Caco-2 (cell line): ENCODE results near the gene TMA7B. TPM values are rescaled to one million over a fixed set of nuclear protein-coding genes. Genes with fewer than 3 reads are reported as not detected.

Source experiments
- BruUV-seq: library from RNA; stranded (reverse); fragments of 400-500 nt; replicated peaks from 2 replicates; lab custom pipeline; 2021; lab: Mats Ljungman, UMichigan
- CTCF ChIA-PET: fragments of 300-600 bp; sonication (Branson Sonifier 250); formaldehyde crosslinking; loops from one replicate; lab custom pipeline; 2022; ENCODE audit warnings: antibody characterized with exemption; lab: Charles Lee
- POLR2A ChIA-PET: fragments of 300-600 bp; sonication (Branson Sonifier 250); formaldehyde crosslinking; loops from one replicate; lab custom pipeline; 2022; ENCODE audit warnings: antibody characterized with exemption; lab: Charles Lee
- DNase-seq, 2 experiments: peaks; one replicate each; pipeline versions ENCODE4 v3.0.0 to v3.0.0-alpha.2; 2020 to 2022
- H3K27me3 ChIP-seq: replicated peaks from 2 replicates; pipeline ENCODE4 v1.6.0; 2011; ENCODE audit warnings: low read length; ENCODE audit not compliant: control insufficient read depth, insufficient read depth
- H3K36me3 ChIP-seq: 2 replicates; pipeline ENCODE4 v1.5.1; 2011; ENCODE audit warnings: low read length; ENCODE audit not compliant: control insufficient read depth, insufficient read depth
- H3K4me1 ChIP-seq: fragments of 250-450 bp; sonication (Bioruptor Pico); 2 replicates; pipeline ENCODE4 v1.5.1; 2020; ENCODE audit warnings: mild to moderate bottlenecking
- H3K4me3 ChIP-seq: 2 replicates; pipeline ENCODE4 v1.5.1; 2011; ENCODE audit warnings: low read depth, mild to moderate bottlenecking, control low read depth, low read length
- H3K9me3 ChIP-seq: fragments of 250-450 bp; sonication (Bioruptor Pico); 2 replicates; pipeline ENCODE4 v1.5.1; 2020; ENCODE audit warnings: mild to moderate bottlenecking, moderate library complexity
- H3K27ac Mint-ChIP-seq: one replicate; pipeline ENCODE4 v1.8.0; 2022; ENCODE audit warnings: mixed read lengths; ENCODE audit not compliant: unreplicated experiment
- H3K27me3 Mint-ChIP-seq: one replicate; pipeline ENCODE4 v1.8.0; 2022; ENCODE audit warnings: mixed read lengths; ENCODE audit not compliant: insufficient read depth, unreplicated experiment
- H3K36me3 Mint-ChIP-seq: one replicate; pipeline ENCODE4 v1.8.0; 2022; ENCODE audit warnings: mild to moderate bottlenecking, mixed read lengths; ENCODE audit not compliant: insufficient read depth, unreplicated experiment
- H3K4me1 Mint-ChIP-seq: one replicate; pipeline ENCODE4 v1.8.0; 2022; ENCODE audit warnings: low read depth, mixed read lengths; ENCODE audit not compliant: unreplicated experiment
- H3K4me3 Mint-ChIP-seq: one replicate; pipeline ENCODE4 v1.8.0; 2022; ENCODE audit warnings: mild to moderate bottlenecking, moderate library complexity, mixed read lengths; ENCODE audit not compliant: unreplicated experiment
- H3K9me3 Mint-ChIP-seq: one replicate; pipeline ENCODE4 v1.8.0; 2022; ENCODE audit warnings: mixed read lengths; ENCODE audit not compliant: unreplicated experiment
- CTCF ChIP-seq, 2 experiments: fragments of 200-600 bp in 1 of 2; IDR thresholded peaks; 1 replicate in 1 of 2; 2 replicates in 1 of 2; pipeline versions ENCODE4 v1.5.1 to v1.8.0; 2011 to 2022; ENCODE audit warnings: antibody characterized with exemption in 1 of 2, control low read depth in 1 of 2, inconsistent platforms in 1 of 2, low read depth in 1 of 2, low read length in 1 of 2, mild to moderate bottlenecking in 1 of 2, moderate library complexity in 1 of 2; ENCODE audit not compliant: insufficient read depth in 1 of 2, severe bottlenecking in 1 of 2, unreplicated experiment in 1 of 2
- intact Hi-C: fragments of 100-400 bp; cut with micrococcal nuclease; formaldehyde crosslinking; loops from one replicate; pipeline ENCODE4 v1.10.0; 2022; ENCODE audit not compliant: unreplicated experiment
- total RNA-seq: library from RNA; stranded (reverse); gene quantifications from 2 replicates; pipeline ENCODE4 v1.2.3, GENCODE V29; 2022

TMA7B gene
- total RNA-seq, 1 experiment from 2014 or later: not detected

GRCh38 chr22:39956932-39957664 lies 3.1 kb upstream of the TMA7B start:
- BruUV-seq: no TSS peak
- Histone ChIP-seq H3K4me1 (no peaks in the 10 kb centered on the region), H3K9me3 (no peaks in the 10 kb centered on the region), H3K27me3 (no peaks in the 10 kb centered on the region), H3K36me3 (no peaks in the 10 kb centered on the region), H3K4me3 (no peak overlapping the region)
- Mint-ChIP-seq H3K4me1 (no peaks in the 10 kb centered on the region), H3K4me3 (no peak overlapping the region), H3K36me3 (no peaks in the 10 kb centered on the region), H3K27ac (no peak overlapping the region), H3K27me3 (no peaks in the 10 kb centered on the region), H3K9me3 (no peaks in the 10 kb centered on the region)
- CTCF ChIA-PET: no interaction called here
- intact Hi-C loops: no loop called here
- POLR2A ChIA-PET: no interaction called here
- DNase-seq: no peak
- no peak for TF ChIP-seq CTCF (IDR thresholded peaks at IDR 0.05; ENCODE audit: insufficient read depth in 1 of 2, low read depth in 1 of 2, low read length in 1 of 2, severe bottlenecking in 1 of 2, unreplicated experiment in 1 of 2)

- H3K27ac Mint-ChIP-seq: no peak overlapping the region
- POLR2A ChIA-PET: no interaction called here
- H3K36me3 ChIP-seq: no peaks in the 10 kb centered on the region
- no peaks in the 10 kb centered on the region for H3K27me3 Mint-ChIP-seq
- H3K4me3 Mint-ChIP-seq: no peak overlapping the region
- no peaks in the 10 kb centered on the region for H3K9me3 Mint-ChIP-seq
- intact Hi-C loops: no loop called here
- DNase-seq: no peak
- no peaks in the 10 kb centered on the region for H3K4me1 Mint-ChIP-seq
- no peaks in the 10 kb centered on the region for H3K4me1 ChIP-seq
- H3K27me3 ChIP-seq: no peaks in the 10 kb centered on the region
- TF ChIP-seq CTCF (IDR thresholded peaks at IDR 0.05; ENCODE audit: insufficient read depth in 1 of 2, low read depth in 1 of 2, low read length in 1 of 2, severe bottlenecking in 1 of 2, unreplicated experiment in 1 of 2): no peak
- H3K9me3 ChIP-seq: no peaks in the 10 kb centered on the region
- H3K36me3 Mint-ChIP-seq: no peaks in the 10 kb centered on the region
- H3K4me3 ChIP-seq: no peak overlapping the region
- CTCF ChIA-PET: no interaction called here
- no TSS peak for BruUV-seq
Observed at GRCh38 chr22:39958009-39958711, 2.0 kb upstream of the TMA7B start.

GRCh38 chr22:39958949-39959639 lies 1.1 kb upstream of the TMA7B start:
- no peak overlapping the region for H3K4me3 ChIP-seq
- no peaks in the 10 kb centered on the region for H3K4me1 Mint-ChIP-seq
- TF ChIP-seq CTCF (IDR thresholded peaks at IDR 0.05; ENCODE audit: insufficient read depth in 1 of 2, low read depth in 1 of 2, low read length in 1 of 2, severe bottlenecking in 1 of 2, unreplicated experiment in 1 of 2): no peak
- no peak for DNase-seq
- H3K4me1 ChIP-seq: no peaks in the 10 kb centered on the region
- no peak overlapping the region for H3K27ac Mint-ChIP-seq
- H3K36me3 ChIP-seq: no peaks in the 10 kb centered on the region
- H3K9me3 Mint-ChIP-seq: no peaks in the 10 kb centered on the region
- H3K9me3 ChIP-seq: no peaks in the 10 kb centered on the region
- CTCF ChIA-PET: no interaction called here
- no peaks in the 10 kb centered on the region for H3K27me3 Mint-ChIP-seq
- no peaks in the 10 kb centered on the region for H3K36me3 Mint-ChIP-seq
- no TSS peak for BruUV-seq
- H3K4me3 Mint-ChIP-seq: no peak overlapping the region
- POLR2A ChIA-PET: no interaction called here
- intact Hi-C loops: no loop called here
- no peaks in the 10 kb centered on the region for H3K27me3 ChIP-seq
